NCI-H1048 (cell line): ENCODE measurements around the gene BCKDHA.
"Not testable (repeated sequence)": the region's sequence is repeated elsewhere in the genome, so short reads cannot be mapped to it uniquely, and the experiment has no call there.

Source experiments
- DNase-seq: peaks from one replicate; lab custom pipeline; 2025; lab: John Stamatoyannopoulos, UW

The BCKDHA gene

DNA sequence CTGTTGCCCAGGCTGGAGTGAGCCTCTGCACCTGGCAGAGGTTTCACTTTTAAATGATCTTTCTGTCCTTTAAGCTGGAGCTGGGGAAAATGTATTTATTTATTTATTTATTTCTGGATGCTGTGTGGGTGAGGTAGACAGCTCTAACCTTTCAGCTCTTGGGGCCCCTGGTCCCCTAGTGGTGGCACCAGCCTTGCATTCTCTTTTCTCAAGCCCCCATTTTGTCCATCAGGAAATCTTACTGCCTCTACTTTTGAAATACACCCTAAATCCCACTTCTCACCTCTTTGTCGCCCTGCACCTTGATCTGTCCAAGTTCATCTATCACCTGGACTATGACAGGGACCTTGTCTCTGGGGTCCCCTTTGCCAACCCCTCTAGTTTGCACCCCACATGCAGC is 31.5 kb upstream of the BCKDHA start:
- no peak for DNase-seq

DNA sequence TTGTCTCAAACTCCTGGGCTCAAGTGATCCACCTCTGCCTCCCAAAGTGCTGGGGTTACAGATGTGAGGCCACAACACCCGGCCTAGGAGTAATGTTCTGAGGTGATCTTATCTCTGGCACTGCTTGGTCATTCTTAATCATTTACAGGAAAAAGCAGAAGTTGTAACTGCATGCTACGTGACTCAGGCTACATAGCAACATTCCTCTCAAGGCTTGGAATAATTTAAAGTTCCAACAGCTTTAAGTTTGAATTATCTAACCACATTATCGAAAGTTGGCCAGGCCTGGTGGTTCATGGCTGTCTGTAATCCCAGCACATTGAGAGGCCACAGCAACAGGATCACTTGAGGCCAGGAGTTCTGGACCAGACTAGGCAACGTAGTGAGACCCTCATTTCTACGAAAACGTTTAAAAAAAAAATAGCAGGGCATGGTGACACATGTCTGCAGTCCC is 29.7 kb upstream of the BCKDHA start:
- DNase-seq = no peak

DNA sequence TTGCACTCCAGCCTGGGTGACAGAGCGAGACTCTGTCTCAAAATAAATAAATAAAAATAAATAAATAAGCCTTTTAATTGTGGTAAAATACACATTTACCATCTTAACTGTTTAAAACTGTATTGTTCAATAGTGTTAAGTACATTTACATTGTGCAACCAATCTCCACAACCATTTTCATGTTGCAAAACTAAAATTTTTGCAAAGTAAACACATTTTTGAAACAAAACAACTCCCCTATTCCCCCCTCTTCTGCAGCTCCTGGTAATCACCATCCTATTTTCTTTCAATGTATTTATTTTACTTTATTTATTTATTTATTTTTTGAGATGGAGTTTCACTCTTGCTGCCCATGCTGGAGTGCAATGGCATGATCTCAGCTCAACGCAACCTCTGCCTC is 27.8 kb upstream of the BCKDHA start:
- DNase-seq = no peak

GRCh38 chr19:41371119-41371518 is 26.5 kb upstream of the BCKDHA start:
- DNase-seq = not testable (repeated sequence)

- no peak for DNase-seq
These were observed 26.1 kb upstream of the BCKDHA start for GRCh38 chr19:41371541-41371940.

- DNase-seq = no peak
These were observed 25.1 kb upstream of the BCKDHA start for GRCh38 chr19:41372501-41372900.

DNA sequence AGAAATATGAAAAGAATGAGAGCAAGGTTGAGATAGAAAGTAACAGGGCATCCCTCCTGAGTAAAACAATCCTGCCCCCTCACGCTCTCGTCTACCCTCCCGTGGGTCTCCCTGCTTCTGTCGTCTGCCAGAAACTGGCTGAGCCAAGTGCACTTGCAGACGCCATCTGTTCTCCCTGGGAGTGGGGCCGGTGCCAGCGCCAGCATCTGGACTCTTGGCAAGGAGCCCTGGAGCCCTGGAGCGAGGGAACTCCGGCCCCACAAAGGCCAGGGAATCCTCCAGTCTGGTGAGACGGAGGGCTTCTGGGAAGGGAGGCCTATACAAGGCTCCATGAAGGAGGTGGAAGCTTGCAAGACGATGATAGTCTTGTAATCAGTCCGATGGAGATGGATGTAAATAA is 23.6 kb upstream of the BCKDHA start:
- no peak for DNase-seq

DNA sequence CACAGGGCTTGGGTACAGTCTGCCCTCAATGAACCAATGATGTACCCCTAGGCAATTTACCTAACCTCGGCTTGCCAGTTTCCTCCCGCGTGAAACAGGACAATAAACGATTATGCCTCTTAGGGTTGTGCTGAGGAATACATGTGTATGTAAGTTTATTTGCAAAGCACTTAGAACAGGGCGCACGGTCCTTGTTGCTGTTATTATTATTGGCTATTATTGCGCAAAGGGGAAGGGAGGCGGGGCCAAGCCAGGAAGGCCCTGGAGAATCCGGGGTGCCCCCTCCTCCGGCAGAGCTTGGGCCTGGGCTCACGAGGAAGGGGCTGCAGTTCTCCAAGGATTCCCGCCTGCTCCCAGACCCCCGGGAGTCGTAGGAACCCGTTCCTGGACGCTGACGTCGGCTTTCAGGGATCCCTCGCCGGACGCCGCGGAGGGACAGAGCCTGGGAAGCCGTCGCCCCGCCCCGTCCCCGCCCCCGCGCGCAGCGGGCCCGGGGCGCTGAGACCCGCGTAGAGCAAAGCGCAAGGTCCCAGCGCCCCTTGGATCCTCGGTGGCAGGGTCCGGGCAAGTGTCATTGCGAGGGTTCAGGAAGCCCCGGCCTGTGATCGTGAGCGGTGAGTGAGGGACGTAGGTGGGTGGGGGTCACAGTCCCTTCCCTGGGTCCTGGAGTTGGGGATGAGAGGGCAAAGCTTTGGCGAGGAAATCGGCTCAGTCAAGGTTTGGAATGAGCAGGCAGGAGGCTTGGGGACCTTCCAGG is 21.2 kb upstream of the BCKDHA start, which contains the start of gene TMEM91:
Gene TMEM91 (plus strand): TSS at position 293 of the 757 bp plus-strand sequence. CDS start 1,777 bp downstream, outside the sequence.
- DNase-seq = no peak

DNA sequence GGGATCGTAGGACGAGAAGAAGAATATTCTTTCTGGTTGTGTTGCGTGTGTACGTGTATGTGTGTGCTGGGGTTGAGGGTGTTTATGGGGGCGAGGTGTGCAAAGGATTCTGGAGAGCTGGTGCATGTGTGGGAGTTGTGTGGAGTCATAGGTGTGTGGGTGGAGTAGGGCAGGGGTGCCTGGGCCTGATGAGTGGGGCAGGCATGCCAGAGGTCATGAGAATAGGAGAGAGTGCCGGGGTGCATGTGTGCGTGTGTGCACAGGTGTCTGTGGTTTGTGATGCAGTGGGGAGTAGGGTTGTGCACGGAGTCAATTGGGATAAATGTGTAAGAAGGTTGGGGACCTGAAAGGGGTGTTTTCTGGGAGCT is 20.6 kb upstream of the BCKDHA start:
- no peak for DNase-seq

GRCh38 chr19:41377977-41378709 is 19.5 kb upstream of the BCKDHA start:
- no peak for DNase-seq

DNA sequence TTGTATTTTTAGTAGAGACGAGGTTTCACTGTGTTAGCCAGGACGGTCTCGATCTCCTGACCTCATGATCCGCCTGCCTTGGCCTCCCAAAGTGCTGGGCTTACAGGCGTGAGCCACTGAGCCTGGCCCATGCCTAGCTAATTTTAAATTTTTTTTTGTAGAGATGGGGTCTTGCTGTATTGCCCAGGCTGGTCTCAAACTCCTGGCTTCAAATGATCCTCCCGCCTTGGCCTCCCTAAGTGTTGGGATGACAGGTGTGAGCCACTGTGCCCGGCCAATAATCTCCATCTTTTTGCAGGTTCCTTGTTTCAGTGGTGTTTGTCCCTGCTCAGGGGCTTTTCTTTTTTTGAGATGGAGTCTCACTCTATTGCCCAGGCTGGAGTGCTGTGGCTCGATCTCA is 16.1 kb upstream of the BCKDHA start:
- not testable (repeated sequence) for DNase-seq

DNA sequence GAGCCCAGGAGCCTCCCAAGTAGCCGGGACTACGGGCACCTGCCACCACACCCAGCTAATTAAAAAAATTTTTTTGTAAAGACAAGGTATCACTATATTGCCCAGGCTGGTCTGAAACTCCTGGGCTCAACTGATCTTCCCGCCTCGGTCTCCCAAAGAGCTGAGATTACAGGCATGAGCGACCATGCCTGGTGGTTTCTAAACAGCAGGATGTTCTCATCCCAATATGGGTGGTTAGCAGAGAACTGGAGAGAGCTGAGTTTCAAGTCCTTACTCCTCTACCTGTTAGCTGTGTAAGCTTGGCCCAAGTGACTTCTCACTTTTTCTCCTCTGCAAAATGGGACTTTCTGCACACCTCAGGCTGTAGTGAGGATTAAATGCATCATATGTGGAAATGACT is 13.3 kb upstream of the BCKDHA start:
- DNase-seq = no peak

- DNase-seq = no peak
These were observed 11.2 kb upstream of the BCKDHA start for GRCh38 chr19:41386442-41386841.

- DNase-seq = no peak
These were observed 6.0 kb upstream of the BCKDHA start for GRCh38 chr19:41391618-41392017.

DNA sequence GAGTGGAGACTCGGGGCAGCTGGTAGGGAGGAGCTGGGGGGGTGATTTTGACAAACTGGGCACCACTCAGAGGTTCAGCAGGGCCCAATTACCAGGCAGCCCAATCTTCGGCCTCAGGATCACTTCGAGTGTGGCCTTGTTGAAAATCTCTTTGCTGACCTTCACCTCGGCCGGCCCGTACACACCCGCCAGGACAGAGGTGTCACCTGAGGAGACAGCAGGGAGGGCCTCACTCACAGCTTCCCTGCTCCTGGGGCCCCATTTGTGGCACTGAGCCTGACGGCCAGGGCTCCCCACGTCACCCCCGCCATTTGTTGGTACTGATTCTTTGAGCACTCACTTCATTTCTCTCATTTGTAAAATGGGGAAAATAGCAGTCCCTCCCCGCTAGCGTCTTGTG is 4.8 kb upstream of the BCKDHA start:
- no peak for DNase-seq

GRCh38 chr19:41395355-41395754 is 2.3 kb upstream of the BCKDHA start:
- no peak for DNase-seq

- no peak for DNase-seq
These were observed 416 bp downstream of the BCKDHA start for GRCh38 chr19:41398050-41398418.

GRCh38 chr19:41398598-41398997 is 980 bp downstream of the BCKDHA start:
- no peak for DNase-seq

DNA sequence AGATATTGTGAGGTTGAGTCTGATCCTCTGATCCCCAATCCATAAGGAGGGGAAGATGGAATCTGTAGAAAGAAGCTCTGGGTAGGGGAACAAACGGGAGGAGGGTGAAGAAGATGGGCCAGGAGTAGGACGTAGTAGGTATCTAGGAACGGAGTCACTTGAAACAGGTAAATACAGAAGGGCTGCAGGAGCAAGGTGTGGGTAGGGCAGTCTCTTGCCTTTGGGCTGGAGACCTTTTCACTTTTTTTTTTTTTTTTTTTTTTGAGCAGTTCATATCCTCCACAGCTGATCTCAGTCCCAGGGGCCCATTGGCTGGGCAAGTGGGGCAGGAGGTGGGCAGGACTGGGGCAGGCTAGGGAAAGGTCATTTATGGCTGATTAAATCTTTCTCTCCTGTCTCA is 1.5 kb downstream of the BCKDHA start:
- no peak for DNase-seq

DNA sequence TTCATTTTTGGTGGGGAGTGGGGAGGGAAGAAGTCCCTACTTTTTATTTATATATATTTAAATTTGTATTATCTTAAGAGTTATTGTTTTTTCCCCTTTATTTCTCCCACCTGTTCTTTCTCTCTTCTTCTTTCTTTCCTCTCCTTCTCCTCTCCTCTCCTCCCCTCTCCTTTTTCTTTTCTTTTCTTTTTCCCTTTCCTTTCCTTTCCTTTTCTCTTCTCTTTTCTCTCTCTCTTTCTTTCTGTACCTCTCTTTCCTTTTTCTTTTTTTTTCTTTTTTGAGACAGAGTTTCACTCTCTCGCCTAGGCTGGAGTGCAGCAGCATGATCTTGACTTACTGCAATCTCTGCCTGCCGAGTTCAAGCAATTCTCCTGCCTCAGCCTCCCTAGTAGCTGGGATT is 1.9 kb downstream of the BCKDHA start:
- DNase-seq = no peak

- DNase-seq = no peak
These were observed 3.9 kb downstream of the BCKDHA start for GRCh38 chr19:41401483-41401882.

DNA sequence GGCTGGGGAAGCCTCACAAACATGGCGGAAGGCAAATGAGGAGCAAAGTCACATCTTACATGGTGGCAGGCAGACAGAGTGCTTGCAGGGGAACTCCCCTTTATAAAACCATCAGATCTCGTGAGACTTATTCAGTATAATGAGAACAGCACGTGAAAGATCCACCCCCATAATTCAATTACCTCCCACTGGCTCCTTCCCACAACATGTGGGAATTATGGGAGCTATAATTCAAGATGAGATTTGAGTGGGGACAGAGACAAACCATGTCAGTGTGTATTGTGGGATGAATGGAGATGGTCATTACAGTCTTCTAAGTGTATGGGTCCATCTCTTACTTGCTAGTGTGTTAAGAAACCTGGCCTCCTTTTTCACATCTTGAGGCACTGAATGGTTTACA is 4.4 kb downstream of the BCKDHA start:
- DNase-seq = no peak

DNA sequence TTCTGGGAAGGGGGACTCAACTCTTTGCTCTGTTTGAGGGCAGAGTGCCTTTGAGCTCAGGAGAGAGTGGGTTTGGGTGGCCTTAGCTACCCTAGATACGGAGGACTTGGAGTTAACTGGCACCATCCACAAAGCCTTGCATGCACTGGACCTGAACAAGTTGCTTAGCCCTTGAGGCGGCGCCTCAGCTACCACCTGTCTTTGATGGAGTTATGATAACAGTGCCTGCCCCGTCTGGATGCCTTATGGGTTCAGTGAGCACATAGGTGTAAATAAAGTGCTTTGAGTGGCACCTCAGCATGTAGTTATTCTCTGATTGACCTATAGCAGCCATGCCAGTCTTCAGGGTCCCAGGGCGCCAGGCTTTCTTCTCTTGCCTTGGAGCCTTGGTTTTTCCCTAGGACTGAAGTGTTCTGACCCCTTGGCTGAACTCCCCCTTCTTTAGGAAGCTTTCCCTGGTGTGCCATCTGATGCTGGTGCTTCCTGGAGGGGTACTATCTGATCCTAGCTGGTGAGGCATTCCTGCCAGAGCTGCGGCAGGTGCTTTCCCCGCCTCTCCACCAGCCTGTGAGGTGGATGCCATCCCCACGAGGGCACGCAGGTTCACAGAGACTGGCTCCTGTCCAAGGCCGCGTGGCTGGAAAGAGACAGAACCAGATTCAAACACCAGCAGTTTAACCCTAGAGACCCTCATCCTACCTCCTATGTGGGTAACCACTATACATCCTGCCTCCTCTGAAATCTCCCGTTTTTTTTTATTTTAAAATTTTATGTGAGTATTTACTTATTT is 5.8 kb downstream of the BCKDHA start:
- no peak for DNase-seq
